Ovary (tissue), 9 donors: ENCODE results near the gene COL6A2. TPM values are rescaled to one million over a fixed set of nuclear protein-coding genes. Genes with fewer than 3 reads are reported as not detected.

Source experiments
- DNase-seq, 5 donors: peaks; one replicate each; pipeline ENCODE4 v3.0.0-alpha.2; 2019 to 2020
- H3K27ac ChIP-seq, 2 donors: fragments of 200-600 bp; one replicate each; pipeline versions ENCODE4 v1.5.1 to v1.8.0; 2019 to 2022
- H3K27me3 ChIP-seq: fragments of 200-600 bp; one replicate; pipeline ENCODE4 v1.8.0; 2022
- H3K36me3 ChIP-seq: fragments of 200-600 bp; sonication (generic); one replicate; pipeline ENCODE4 v1.5.1; 2019
- H3K4me1 ChIP-seq: one replicate; pipeline ENCODE4 v1.8.1; 2013; ENCODE audit warnings: mild to moderate bottlenecking, moderate library complexity; ENCODE audit not compliant: insufficient read depth
- H3K4me3 ChIP-seq: fragments of 200-600 bp; sonication (generic); one replicate; pipeline ENCODE4 v1.5.1; 2017
- H3K9me3 ChIP-seq, 2 donors: fragments of 200-600 bp in 1 of 2; sonication (generic) in 1 of 2; one replicate each; pipeline versions ENCODE4 v1.5.1 to v1.8.1; 2013 to 2019; ENCODE audit warnings: mild to moderate bottlenecking in 1 of 2, moderate library complexity in 1 of 2
- EP300 ChIP-seq: sonication (generic); formaldehyde crosslinking; IDR thresholded peaks from one replicate; pipeline ENCODE4 v1.6.1; 2017; ENCODE audit warnings: antibody characterized with exemption
- POLR2A ChIP-seq: fragments of 450-650 bp; IDR thresholded peaks from one replicate; pipeline ENCODE4 v1.6.1; 2017; ENCODE audit warnings: antibody characterized with exemption, mild to moderate bottlenecking, moderate library complexity
- WGBS, 3 donors: extraction: QIAGEN DNeasy Blood & Tissue Kit in 1 of 3; methylation state at CpG; one replicate each; pipeline versions ENCODE4 v1.1.5 to v1.1.7; 2013 to 2017; 5-methylcytosine and 5-hydroxymethylcytosine counted together
- intact Hi-C, 4 donors: fragments of 100-400 bp; cut with DNase I; formaldehyde crosslinking; loops; one replicate each; pipeline versions ENCODE4 v1.11.0 to v1.15.1; 2022 to 2023
- polyA plus RNA-seq, 2 donors: library from polyadenylated mRNA; stranded (reverse); fragments of 200-250 nt in 1 of 2; fragments of 350-450 nt in 1 of 2; fragmentation: Illumina TruSeq in 1 of 2; extraction: RNeasy Lipid Tissue Mini Kit (QIAGEN cat#74804) in 1 of 2; gene quantifications; one replicate each; pipeline ENCODE4 v1.2.3, GENCODE V29; 2013 to 2014
- total RNA-seq, 7 donors: library from RNA; depleted of rRNA in 2 of 7; stranded (reverse); fragments of >200 nt in 2 of 7; fragmentation: NEBNext Ultra II Directional in 3 of 7; extraction: Animal tissue kit (Norgen Biotek cat#: 25700) in 3 of 7; gene quantifications; one replicate each; pipeline versions ENCODE4 v1.1.0 to v1.2.4, GENCODE V29; 2016 to 2023
- TF ChIP-seq, protein P1 (sequence below), 3 donors: fragments of 450-650 bp in 2 of 3; fragments of 200-600 bp in 1 of 3; IDR thresholded peaks; one replicate each; pipeline versions ENCODE4 v1.5.1 to v1.8.0; 2016 to 2022; ENCODE audit warnings: antibody characterized with exemption in 3 of 3, mild to moderate bottlenecking in 1 of 3
- donor health status: DM: no; HTN: no; CAD: no; lungs with moderate emphysema.
- donor health status: DM: no; HTN: no; CAD: no.
- donor health status: Bipolar disorder and iron deficiency.
- donor health status: DM: yes; HTN: yes; CAD: no.
- donor health status: DM: no; HTN: no; CAD: no.
- donor health status: DM: yes; HTN: yes; CAD: no.

COL6A2 gene
- total and polyA plus RNA-seq, 9 donors: 50.9 to 1,092 (median 818) TPM

- WGBS, 3 donors: 94 to 95% (median 95%) methylated on average over 16 of the region's 16 CpGs
- Histone ChIP-seq H3K27ac (no peak overlapping the region), H3K36me3 (no peaks in the 10 kb centered on the region), H3K27me3 (no peaks in the 10 kb centered on the region), H3K4me3 (no peak overlapping the region), H3K9me3 (no peaks in the 10 kb centered on the region), H3K4me1 (peaks cover 11% of the 10 kb centered on the region)
- intact Hi-C loops: loop anchor here in 2 of 4 donors (5.0 kb wide), 1 partner anchor 141 kb away; no protein-coding TSS in a partner anchor
- TF ChIP-seq, protein P1, sequence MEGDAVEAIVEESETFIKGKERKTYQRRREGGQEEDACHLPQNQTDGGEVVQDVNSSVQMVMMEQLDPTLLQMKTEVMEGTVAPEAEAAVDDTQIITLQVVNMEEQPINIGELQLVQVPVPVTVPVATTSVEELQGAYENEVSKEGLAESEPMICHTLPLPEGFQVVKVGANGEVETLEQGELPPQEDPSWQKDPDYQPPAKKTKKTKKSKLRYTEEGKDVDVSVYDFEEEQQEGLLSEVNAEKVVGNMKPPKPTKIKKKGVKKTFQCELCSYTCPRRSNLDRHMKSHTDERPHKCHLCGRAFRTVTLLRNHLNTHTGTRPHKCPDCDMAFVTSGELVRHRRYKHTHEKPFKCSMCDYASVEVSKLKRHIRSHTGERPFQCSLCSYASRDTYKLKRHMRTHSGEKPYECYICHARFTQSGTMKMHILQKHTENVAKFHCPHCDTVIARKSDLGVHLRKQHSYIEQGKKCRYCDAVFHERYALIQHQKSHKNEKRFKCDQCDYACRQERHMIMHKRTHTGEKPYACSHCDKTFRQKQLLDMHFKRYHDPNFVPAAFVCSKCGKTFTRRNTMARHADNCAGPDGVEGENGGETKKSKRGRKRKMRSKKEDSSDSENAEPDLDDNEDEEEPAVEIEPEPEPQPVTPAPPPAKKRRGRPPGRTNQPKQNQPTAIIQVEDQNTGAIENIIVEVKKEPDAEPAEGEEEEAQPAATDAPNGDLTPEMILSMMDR (IDR thresholded peaks at IDR 0.05): no peak
- TF ChIP-seq POLR2A (no peak), EP300 (no peak)
- peak in 3 of 5 donors; percentile 7 to 28 (median 14) for DNase-seq
Observed at GRCh38 chr21:46113497-46114176, 15.7 kb downstream of the COL6A2 start.

GRCh38 chr21:46114963-46115362, 17.1 kb downstream of the COL6A2 start:
- 96 to 99% (median 97%) methylated on average over 4 of the region's 4 CpGs for WGBS, 3 donors
- H3K27ac ChIP-seq: no peak overlapping the region
- intact Hi-C loops: loop anchor here in 2 of 4 donors (5.0 kb wide), 1 partner anchor 143 kb away; no protein-coding TSS in a partner anchor
- H3K27me3 ChIP-seq: no peaks in the 10 kb centered on the region
- no peaks in the 10 kb centered on the region for H3K9me3 ChIP-seq
- no peaks in the 10 kb centered on the region for H3K36me3 ChIP-seq
- DNase-seq: peak; percentile 16 to 43 (median 31)
- peaks cover 10% of the 10 kb centered on the region for H3K4me1 ChIP-seq
- TF ChIP-seq EP300 (no peak), POLR2A (no peak)
- TF ChIP-seq, protein P1 (IDR thresholded peaks at IDR 0.05): no peak
- no peak overlapping the region for H3K4me3 ChIP-seq

DNA sequence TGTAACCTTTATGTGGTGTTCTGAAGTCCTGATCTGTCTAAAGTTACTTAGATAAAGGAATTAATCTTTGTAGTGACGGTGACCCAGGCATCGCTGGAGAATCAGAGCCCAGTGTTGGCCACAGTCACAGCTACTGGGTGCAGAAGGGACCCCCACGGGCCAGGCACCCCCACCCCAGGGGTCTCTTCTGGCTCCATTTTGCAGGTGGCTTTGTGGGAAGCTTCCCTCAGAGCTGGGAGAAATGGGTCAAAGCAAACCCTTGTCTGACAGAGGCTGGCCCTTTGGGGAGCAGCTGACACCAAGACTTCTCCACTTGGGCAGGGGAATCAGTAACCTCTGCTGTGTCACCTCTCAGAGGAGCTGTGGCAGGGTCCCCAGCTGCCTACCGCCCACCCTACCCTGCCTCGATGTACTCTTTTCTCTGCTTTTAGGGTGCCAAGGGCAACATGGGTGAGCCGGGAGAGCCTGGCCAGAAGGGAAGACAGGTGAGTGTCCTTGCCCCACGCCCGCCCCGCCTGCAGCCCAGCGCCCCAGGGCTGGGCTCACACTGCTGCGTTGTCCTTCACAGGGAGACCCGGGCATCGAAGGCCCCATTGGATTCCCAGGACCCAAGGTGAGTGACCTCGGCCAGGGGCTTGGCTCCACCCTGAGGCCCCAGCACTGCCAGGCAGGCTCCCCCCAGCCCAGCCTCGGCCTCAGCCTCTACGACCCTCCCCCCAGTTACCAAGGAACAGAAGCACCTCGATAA, 17.7 kb downstream of the COL6A2 start:
- peak in 4 of 5 donors; percentile 6 to 20 (median 14) for DNase-seq
- Histone ChIP-seq H3K27me3 (no peaks in the 10 kb centered on the region), H3K4me3 (no peak overlapping the region), H3K27ac (no peak overlapping the region), H3K9me3 (no peaks in the 10 kb centered on the region), H3K4me1 (peaks cover 5% of the 10 kb centered on the region), H3K36me3 (no peaks in the 10 kb centered on the region)
- WGBS, 3 donors: 85 to 88% (median 86%) methylated on average over 17 of the region's 17 CpGs
- no peak for TF ChIP-seq EP300
- no peak for TF ChIP-seq POLR2A
- TF ChIP-seq, protein P1 (IDR thresholded peaks at IDR 0.05): no peak
- intact Hi-C loops: no loop called here

- WGBS, 3 donors: 80 to 93% (median 85%) methylated on average over 16 to 20 of the region's 20 CpGs
- no peak for TF ChIP-seq EP300
- TF ChIP-seq, protein P1 (IDR thresholded peaks at IDR 0.05): no peak
- no peaks in the 10 kb centered on the region for H3K36me3 ChIP-seq
- no peaks in the 10 kb centered on the region for H3K9me3 ChIP-seq
- no peak overlapping the region for H3K4me3 ChIP-seq
- DNase-seq: peak in 3 of 5 donors; percentile 6 to 34 (median 15)
- no peaks in the 10 kb centered on the region for H3K27me3 ChIP-seq
- no peak overlapping the region for H3K27ac ChIP-seq
- intact Hi-C loops: no loop called here
- H3K4me1 ChIP-seq: no peaks in the 10 kb centered on the region
Observed at GRCh38 chr21:46116189-46116775, 18.4 kb downstream of the COL6A2 start.
